Keratinocyte (primary cell): ENCODE results near the gene DNAJB6. TPM values are rescaled to one million over a fixed set of nuclear protein-coding genes. Genes with fewer than 3 reads are reported as not detected.

ENCODE experiments used
- DNase-seq: peaks from one replicate; pipeline ENCODE4 v3.0.0-alpha.2; 2011; ENCODE audit warnings: low read depth, missing footprints, low spot score
- FAIRE-seq: peaks from 2 replicates; lab custom pipeline; 2011; peaks lifted over from hg19 to GRCh38; lab: Jason Lieb, UNC
- H2AFZ ChIP-seq: 2 replicates; pipeline ENCODE4 v1.6.0; 2012; ENCODE audit warnings: low read length, control low read depth, inconsistent platforms; ENCODE audit not compliant: control insufficient read depth
- H3K27ac ChIP-seq: 2 replicates; pipeline ENCODE4 v1.5.1; 2011; ENCODE audit warnings: low read length; ENCODE audit not compliant: control insufficient read depth, insufficient read depth
- H3K27me3 ChIP-seq: 3 replicates; pipeline ENCODE4 v1.6.0; 2011; ENCODE audit warnings: low read length; ENCODE audit not compliant: control insufficient read depth, insufficient read depth; ENCODE audit errors: extremely low read depth
- H3K36me3 ChIP-seq, 2 experiments: 2 replicates in 1 of 2; 3 replicates in 1 of 2; pipeline ENCODE4 v1.5.1; 2011; ENCODE audit warnings: low read length in 2 of 2, mild to moderate bottlenecking in 1 of 2; ENCODE audit not compliant: control insufficient read depth in 2 of 2, insufficient read depth in 2 of 2; ENCODE audit errors: extremely low read depth in 1 of 2
- H3K4me1 ChIP-seq: 3 replicates; pipeline ENCODE4 v1.5.1; 2011; ENCODE audit warnings: low read length; ENCODE audit not compliant: control insufficient read depth, insufficient read depth; ENCODE audit errors: extremely low read depth
- H3K4me2 ChIP-seq: 3 replicates; pipeline ENCODE4 v1.6.0; 2011; ENCODE audit warnings: low read depth, low read length; ENCODE audit not compliant: control insufficient read depth, insufficient read depth; ENCODE audit errors: extremely low read depth
- H3K4me3 ChIP-seq, 3 experiments: fragments of 200-600 bp in 1 of 3; sonication (generic) in 1 of 3; 2 replicates in 2 of 3; 3 replicates in 1 of 3; pipeline ENCODE4 v1.5.1; 2011 to 2016; ENCODE audit warnings: low read length in 3 of 3, mild to moderate bottlenecking in 3 of 3, control low read depth in 2 of 3, inconsistent platforms in 1 of 3, low read depth in 1 of 3, mixed read lengths in 1 of 3, mixed run types in 1 of 3, moderate library complexity in 1 of 3; ENCODE audit not compliant: control insufficient read depth in 2 of 3, insufficient read depth in 2 of 3; ENCODE audit errors: extremely low read depth in 1 of 3
- H3K79me2 ChIP-seq: 2 replicates; pipeline ENCODE4 v1.6.0; 2012; ENCODE audit warnings: low read length; ENCODE audit not compliant: control insufficient read depth, insufficient read depth
- H3K9ac ChIP-seq: 3 replicates; pipeline ENCODE4 v1.6.0; 2011; ENCODE audit warnings: low read length; ENCODE audit not compliant: control insufficient read depth, insufficient read depth; ENCODE audit errors: extremely low read depth
- H3K9me1 ChIP-seq: 3 replicates; pipeline ENCODE4 v1.6.0; 2011; ENCODE audit warnings: low read length; ENCODE audit not compliant: control insufficient read depth, insufficient read depth; ENCODE audit errors: extremely low read depth
- H3K9me3 ChIP-seq: 2 replicates; pipeline ENCODE4 v1.5.1; 2012; ENCODE audit warnings: low read depth, low read length; ENCODE audit not compliant: control insufficient read depth
- H4K20me1 ChIP-seq: 3 replicates; pipeline ENCODE4 v1.6.0; 2011; ENCODE audit warnings: low read length; ENCODE audit not compliant: control insufficient read depth, insufficient read depth; ENCODE audit errors: extremely low read depth
- CTCF ChIP-seq, 3 experiments: IDR thresholded peaks in 1 of 3; conservative IDR thresholded peaks in 1 of 3; optimal IDR thresholded peaks in 1 of 3; 2 replicates in 2 of 3; 3 replicates in 1 of 3; pipeline versions ENCODE3 to v1.5.1; 2011; ENCODE audit warnings: low read length in 3 of 3, mild to moderate bottlenecking in 3 of 3, moderate library complexity in 2 of 3, control low read depth in 1 of 3, inconsistent platforms in 1 of 3; ENCODE audit not compliant: insufficient read depth in 2 of 3; ENCODE audit errors: extremely low read depth in 1 of 3
- EZH2 ChIP-seq: IDR thresholded peaks from one replicate; pipeline ENCODE4 v1.6.1; 2012; ENCODE audit warnings: inconsistent platforms, mild to moderate bottlenecking, low read length, moderate library complexity
- dilution Hi-C: fragments of 300-500 bp; cut with MboI; formaldehyde crosslinking; loops from one replicate; pipeline ENCODE4 v1.7.0; 2020; ENCODE audit warnings: low sequenced_read_pairs; ENCODE audit not compliant: extremely low pct_ligation_motif_present
- polyA plus RNA-seq, 5 experiments: library from polyadenylated mRNA; depleted of rRNA in 3 of 5; stranded (reverse) in 3 of 5; stranded (forward) in 1 of 5; unstranded in 1 of 5; fragments of >200 nt; gene quantifications; 1 replicate in 1 of 5; 2 replicates in 3 of 5; 3 replicates in 1 of 5; pipeline versions ENCODE4 v1.2.1 to v1.2.3, GENCODE V29; 2011 to 2012; ENCODE audit warnings: missing spikeins in 2 of 5, low read depth in 1 of 5, low replicate concordance in 1 of 5

Gene DNAJB6
- polyA plus RNA-seq, 1 donor (not counting 4 experiments of a cell fraction or from before 2014, with no cell fraction given): 152 TPM

DNA sequence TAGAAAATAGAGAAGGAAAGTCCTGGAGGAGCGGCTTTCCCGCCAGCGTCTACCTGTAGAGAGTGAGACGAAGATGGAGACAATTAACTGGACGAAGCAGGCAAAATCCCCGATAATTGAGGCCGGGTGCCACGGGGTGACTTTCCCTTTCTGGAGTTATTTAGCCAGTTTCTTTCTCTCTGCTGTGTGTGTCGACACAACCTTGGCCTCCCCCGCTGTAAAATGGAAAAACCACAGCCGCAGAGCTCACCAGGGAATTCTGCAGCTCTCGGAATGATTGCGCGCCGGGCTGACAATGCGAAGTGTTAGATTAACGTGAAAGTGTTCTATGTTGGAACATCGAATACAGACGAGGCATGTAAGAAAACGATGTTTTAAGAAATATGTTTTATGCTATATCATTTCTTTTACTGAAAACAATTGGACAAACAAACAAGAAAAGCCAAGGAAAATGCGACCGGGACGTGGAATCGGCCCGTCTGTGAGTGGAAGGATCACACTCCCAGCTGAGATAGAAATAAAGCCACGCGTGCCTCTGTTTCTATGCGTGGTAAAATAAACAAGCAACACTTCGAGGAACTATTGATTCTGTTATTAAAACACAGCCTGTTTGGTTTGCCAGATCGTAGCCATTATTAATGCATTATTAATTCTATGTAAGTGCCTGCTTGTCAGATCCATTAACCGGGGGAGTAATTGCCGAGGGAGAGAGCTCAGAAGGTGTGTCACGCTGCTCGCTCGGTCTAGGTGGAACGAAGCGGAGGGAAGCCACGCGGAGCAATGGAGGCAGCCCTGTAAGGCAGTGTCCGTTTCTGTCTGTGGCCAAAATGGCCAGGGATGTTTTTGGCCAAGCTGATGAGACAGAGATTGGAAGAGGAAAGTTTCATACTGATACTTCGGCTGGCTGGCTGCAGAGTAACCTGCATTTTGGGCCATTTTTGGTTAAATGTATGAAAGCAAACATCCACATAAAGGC, 129.4 kb downstream of the DNAJB6 start:
- no peaks in the 10 kb centered on the region for H3K36me3 ChIP-seq
- TF ChIP-seq EZH2: no peak
- no peak for TF ChIP-seq CTCF (optimal IDR thresholded peaks at IDR 0.05 in 1 of 3, IDR thresholded peaks at IDR 0.05 in 1 of 3, conservative IDR thresholded peaks at IDR 0.05 in 1 of 3; ENCODE audit: extremely low read depth in 1 of 3, insufficient read depth in 2 of 3, low read length in 3 of 3)
- H4K20me1 ChIP-seq: no peaks in the 10 kb centered on the region
- H3K4me1 ChIP-seq: no peaks in the 10 kb centered on the region
- no peak overlapping the region for H2AFZ ChIP-seq
- dilution Hi-C loops: no loop called here
- H3K27me3 ChIP-seq: no peaks in the 10 kb centered on the region
- no peak for DNase-seq
- H3K4me2 ChIP-seq: no peak overlapping the region
- no peaks in the 10 kb centered on the region for H3K79me2 ChIP-seq
- peaks cover 5% of the 10 kb centered on the region for H3K9me3 ChIP-seq
- no peaks in the 10 kb centered on the region for H3K9me1 ChIP-seq
- FAIRE-seq: no peak
- no peak overlapping the region for H3K27ac ChIP-seq
- H3K9ac ChIP-seq: no peak overlapping the region
- no peak overlapping the region for H3K4me3 ChIP-seq

- DNase-seq (no peak), FAIRE-seq (no peak)
- H3K4me3 ChIP-seq: no peak overlapping the region
- H3K4me2 ChIP-seq: no peak overlapping the region
- no peaks in the 10 kb centered on the region for H3K9me1 ChIP-seq
- H3K27ac ChIP-seq: no peak overlapping the region
- no peak overlapping the region for H2AFZ ChIP-seq
- no peak overlapping the region for H3K9ac ChIP-seq
- H3K27me3 ChIP-seq: no peaks in the 10 kb centered on the region
- peaks cover 7% of the 10 kb centered on the region for H3K9me3 ChIP-seq
- no peaks in the 10 kb centered on the region for H3K36me3 ChIP-seq
- H3K4me1 ChIP-seq: no peaks in the 10 kb centered on the region
- no peaks in the 10 kb centered on the region for H3K79me2 ChIP-seq
- H4K20me1 ChIP-seq: no peaks in the 10 kb centered on the region
- dilution Hi-C loops: no loop called here
- TF ChIP-seq CTCF (optimal IDR thresholded peaks at IDR 0.05 in 1 of 3, IDR thresholded peaks at IDR 0.05 in 1 of 3, conservative IDR thresholded peaks at IDR 0.05 in 1 of 3; ENCODE audit: extremely low read depth in 1 of 3, insufficient read depth in 2 of 3, low read length in 3 of 3) (no peak), EZH2 (no peak)
Observed at GRCh38 chr7:157466867-157467261, 130.1 kb downstream of the DNAJB6 start.

Other genes with a start within 250 kb of the DNAJB6 start
- 75.3 to 102 TPM (median 89.3 TPM) in 3 replicates for gene UBE3C, start 198.1 kb upstream of the DNAJB6 start, polyA plus RNA-seq